Bone marrow (tissue), 2 donors: ENCODE results near the gene SPIB.
"Not testable (repeated sequence)": the region's sequence is repeated elsewhere in the genome, so short reads cannot be mapped to it uniquely, and the experiment has no call there.

Source experiments
- DNase-seq, 2 donors: peaks; one replicate each; lab custom pipeline; 2025; lab: John Stamatoyannopoulos, UW

The SPIB gene

DNA sequence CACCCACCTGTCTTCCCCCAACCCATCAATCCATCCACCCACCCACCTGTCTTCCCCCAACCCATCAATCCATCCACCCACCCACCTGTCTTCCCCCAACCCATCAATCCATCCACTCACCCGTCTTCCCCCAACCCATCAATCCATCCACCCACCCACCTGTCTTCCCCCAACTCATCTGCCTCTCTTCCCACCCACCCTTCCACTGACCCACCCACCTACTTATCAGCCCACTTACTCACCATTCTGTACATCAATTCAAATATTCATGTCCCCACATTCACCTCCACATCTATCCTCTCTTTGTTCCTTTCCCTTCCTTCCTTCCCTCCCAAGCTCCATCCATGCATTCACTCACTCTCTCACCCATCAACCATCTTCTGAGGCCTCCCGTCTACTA lies 20.4 kb downstream of the SPIB start:
- not testable (repeated sequence) for DNase-seq

DNA sequence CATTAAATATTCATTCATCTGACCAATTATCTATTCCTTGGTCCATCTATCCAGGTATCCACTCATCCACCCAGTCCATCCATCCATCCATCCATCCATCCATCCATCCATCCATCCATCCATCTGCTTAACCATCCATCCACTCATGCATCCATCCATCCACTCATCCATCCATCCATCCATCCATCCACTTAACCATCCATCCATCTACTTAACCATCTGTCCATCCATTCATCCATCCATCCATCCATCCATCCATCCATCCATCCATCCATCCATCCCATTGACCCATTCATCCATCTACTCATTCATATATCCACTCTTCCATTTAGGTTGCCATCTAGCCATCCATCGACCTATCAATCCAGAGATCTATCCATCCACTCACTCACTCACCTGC lies 25.3 kb downstream of the SPIB start:
- no peak for DNase-seq

DNA sequence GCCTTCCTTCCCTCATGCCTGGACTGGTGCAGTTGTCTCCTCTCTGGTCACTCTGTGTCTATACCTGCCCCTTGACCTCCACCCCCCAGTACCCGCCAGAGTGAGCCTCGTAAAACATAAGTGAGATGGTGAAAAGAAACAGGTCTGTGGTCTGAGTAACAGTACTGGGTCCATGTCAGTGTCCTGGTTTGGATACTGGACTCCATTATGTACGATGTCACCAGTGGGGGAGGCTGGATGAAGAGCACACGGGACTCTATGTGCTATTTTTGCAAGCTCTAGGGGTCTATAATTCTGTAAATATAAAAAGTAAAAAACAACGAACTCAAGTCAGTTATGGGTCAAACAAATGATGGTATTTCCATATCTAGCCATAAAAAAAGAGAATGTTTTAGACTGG lies 28.3 kb downstream of the SPIB start:
- DNase-seq = no peak

GRCh38 chr19:50447750-50448149 lies 29.0 kb downstream of the SPIB start:
- no peak for DNase-seq

GRCh38 chr19:50449236-50449899 lies 30.6 kb downstream of the SPIB start:
- DNase-seq = no peak

DNA sequence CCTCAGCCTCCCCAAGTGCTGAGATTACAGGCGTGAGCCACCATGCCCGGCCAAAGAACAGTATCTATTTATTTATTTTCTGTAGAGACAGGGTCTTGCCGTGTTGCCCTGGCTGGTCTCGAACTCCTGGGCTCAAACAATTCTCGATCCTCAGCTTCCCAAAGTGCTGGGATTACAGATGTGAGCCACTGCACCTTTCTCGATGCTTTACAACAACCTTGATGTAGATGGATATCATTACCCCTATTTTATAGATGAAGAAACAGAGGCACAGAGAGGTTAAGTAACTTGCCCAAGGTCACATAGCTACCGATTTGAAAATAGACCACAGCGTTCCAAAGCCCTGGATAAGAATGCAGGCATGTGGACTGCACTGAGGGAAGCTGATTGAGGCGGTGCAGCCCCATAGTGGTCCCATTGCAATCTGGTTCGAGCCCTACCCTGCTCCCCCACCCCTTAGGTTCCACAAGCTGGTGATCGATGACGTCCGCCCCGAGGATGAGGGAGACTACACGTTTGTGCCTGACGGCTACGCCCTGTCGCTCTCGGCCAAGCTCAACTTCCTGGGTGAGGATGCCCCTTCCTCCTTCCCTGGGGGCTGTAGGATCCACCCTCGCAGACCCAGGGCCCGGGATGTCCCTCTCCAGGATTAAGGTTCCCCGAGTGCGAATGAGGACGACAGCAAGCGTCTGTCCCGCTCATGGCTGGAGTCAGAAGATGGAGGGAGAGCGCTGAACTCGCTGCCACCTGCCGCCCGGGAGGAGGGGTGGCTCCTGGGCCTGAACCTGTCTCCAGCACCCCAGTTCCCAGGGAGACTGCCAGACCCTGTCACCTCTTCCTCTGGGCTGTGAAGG lies 31.9 kb downstream of the SPIB start:
- DNase-seq = no peak

- no peak for DNase-seq
Observed at GRCh38 chr19:50451223-50451534, 32.4 kb downstream of the SPIB start.

DNA sequence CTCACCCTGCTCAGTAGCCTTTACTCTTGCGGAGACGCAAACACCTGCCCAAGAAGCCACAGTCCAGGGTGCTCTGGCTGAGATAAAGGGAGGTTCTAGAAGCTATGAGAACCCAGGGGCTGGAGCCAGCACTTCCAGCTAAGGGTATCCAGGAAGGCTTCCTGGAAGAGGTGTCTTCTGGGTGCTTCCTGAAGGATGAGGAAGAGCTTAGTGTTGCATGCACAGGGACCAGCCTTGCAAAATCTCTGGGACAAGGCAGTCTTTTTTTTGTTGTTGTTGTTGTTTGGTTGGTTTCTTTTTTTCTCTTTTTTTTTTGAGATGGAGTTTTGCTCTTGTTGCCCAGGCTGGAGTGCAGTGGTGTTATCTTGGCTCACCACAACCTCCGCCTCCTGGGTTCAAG lies 34.5 kb downstream of the SPIB start:
- no peak for DNase-seq

GRCh38 chr19:50455992-50456391 lies 37.3 kb downstream of the SPIB start:
- no peak for DNase-seq

- DNase-seq = no peak
Observed at GRCh38 chr19:50457300-50457699, 38.6 kb downstream of the SPIB start.

GRCh38 chr19:50458396-50459066 lies 39.8 kb downstream of the SPIB start:
- no peak for DNase-seq

- DNase-seq = no peak
Observed at GRCh38 chr19:50459067-50459456, 40.3 kb downstream of the SPIB start.

DNA sequence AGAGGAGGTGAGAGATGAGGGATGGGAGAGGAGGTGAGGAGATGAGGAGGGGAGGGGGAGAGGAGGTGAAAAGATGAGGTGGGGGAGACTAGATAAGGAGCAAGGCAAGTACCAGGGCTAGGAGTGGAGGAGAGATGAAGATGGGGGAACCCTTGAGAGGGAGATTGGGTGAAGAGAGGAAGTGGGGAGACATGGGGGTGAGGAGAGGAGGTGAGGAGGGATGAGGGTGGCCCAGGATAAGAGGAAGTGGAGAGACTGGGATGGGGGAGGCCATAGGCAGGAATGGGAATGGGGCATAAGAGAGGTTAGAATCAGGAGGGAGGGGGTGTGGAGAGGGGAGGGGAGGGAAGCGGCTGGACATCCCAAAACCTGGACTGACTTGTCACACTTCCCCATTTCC lies 40.9 kb downstream of the SPIB start:
- DNase-seq = no peak

- DNase-seq = no peak
Observed at GRCh38 chr19:50460161-50460765, 41.5 kb downstream of the SPIB start.

- DNase-seq = peak in 1 of 2 donors; percentile 14
Observed at GRCh38 chr19:50461066-50461875, 42.5 kb downstream of the SPIB start.

- DNase-seq = no peak
Observed at GRCh38 chr19:50462970-50463369, 44.2 kb downstream of the SPIB start.

DNA sequence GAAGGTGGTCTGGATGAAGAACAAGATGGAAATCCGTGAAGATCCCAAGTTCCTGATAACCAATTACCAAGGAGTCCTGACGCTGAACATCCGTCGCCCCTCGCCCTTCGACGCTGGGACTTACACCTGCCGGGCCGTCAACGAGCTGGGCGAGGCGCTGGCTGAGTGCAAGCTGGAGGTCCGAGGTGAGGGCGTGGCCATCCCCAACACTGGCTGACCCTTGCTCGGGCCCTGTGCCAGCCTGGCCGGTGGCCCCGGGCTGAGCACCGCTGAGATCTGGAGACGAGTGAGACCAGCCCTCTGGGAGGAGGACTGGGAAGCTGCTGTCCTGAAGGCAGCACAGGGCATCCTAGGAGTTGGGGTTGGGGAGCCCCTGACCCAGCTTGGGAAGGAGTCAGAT lies 45.6 kb downstream of the SPIB start:
- no peak for DNase-seq

- DNase-seq = no peak
Observed at GRCh38 chr19:50465000-50465399, 46.3 kb downstream of the SPIB start.

DNA sequence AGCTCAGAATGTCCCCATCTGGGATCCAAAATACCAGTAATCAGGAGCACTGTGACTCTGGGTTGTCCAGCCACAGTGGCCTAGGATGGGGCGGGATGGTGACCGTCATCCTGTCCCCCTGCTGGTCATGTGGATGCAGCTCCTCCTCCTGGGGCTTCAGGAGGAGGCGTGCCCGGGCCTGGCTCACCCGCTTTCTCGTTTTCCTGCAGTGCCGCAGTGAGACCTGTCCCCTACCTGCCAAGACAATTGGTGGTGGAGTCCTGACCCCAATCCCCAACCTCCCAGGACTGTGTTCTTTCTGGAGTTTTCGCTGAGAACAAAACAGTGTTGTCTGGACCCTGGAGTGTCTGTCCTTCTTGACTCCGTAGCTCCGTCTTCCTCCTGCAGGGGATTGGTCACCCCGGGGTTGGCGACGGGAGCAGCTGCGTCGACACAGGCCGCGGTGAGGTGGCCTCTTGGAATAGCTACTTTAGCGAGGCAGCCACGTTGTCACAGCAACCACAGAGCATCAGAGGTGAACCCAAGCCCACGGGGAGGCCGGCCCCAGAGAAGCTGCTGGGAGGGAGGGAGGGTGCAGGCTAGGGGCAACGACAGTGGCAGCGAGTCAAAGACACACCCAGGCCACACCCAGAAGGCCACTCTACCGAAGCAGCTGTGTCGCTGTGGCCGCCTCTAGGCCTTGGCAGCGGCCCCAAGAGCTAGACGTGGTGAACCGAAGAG lies 47.4 kb downstream of the SPIB start:
- no peak for DNase-seq

DNA sequence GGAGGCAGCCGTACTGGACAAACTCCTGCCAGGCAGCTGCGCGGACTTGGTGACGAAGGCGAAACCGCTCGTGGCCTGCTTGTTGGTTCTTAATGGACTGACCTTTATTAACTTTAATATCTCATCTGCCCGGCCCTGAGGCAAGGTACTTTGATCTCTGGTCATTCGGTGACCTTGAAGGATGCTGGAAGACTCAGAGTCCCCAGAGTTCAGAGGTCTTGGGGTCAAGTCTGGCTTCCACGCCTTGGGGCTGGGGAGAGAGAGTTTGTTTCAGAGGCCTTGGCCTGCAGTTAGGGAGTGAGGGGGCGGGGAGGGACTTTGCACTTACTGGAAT lies 47.9 kb downstream of the SPIB start:
- DNase-seq = no peak

DNA sequence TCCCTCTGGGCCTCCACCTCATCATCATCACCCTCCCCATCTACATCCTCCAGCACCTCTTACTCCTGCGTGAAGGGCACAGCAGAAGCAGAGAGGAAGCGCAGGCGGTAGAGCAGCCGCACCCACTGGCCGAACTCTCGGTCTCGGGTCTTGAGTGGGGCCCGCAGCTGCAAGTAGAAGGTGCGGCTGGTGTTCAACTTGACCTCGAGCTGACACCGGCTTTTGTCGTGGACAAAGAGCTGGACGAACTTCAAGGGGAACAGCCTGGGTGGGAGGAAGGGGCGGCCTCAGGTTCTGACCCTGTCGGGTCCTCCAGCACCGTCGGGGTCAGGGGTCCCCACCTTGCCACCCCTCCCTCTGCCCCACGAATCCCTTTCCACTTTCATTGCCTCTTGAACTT lies 48.8 kb downstream of the SPIB start:
- no peak for DNase-seq
